ENCODE measurements around the gene SMURF1. TPM values are rescaled to one million over a fixed set of nuclear protein-coding genes. Genes with fewer than 3 reads are reported as not detected.

Gene SMURF1
- total RNA-seq, 1 donor from 2014 or later: 10.0 TPM

- intact Hi-C loops (cut with micrococcal nuclease): no loop called here
- no peak for DNase-seq
Observed at GRCh38 chr7:99111591-99111990, 32.3 kb downstream of the SMURF1 start.

GRCh38 chr7:99109108-99110051 lies 34.5 kb downstream of the SMURF1 start:
- H3K4me3 ChIP-seq: peak overlapping the region; percentile 3
- no peak for TF ChIP-seq CTCF (IDR thresholded peaks at IDR 0.05; ENCODE audit: borderline replicate concordance)
- intact Hi-C loops (cut with micrococcal nuclease): no loop called here

More at GRCh38 chr7:99111591-99111990, 32.3 kb downstream of the SMURF1 start:
- Histone ChIP-seq H3K4me3 (no peak overlapping the region), H3K4me1 (peaks cover 39% of the 10 kb centered on the region), H3K36me3 (no peaks in the 10 kb centered on the region), H3K9me3 (replicated peaks) (peaks cover under 1% of the 10 kb centered on the region), H3K27me3 (ENCODE audit: low read depth) (no peaks in the 10 kb centered on the region), H3K27ac (replicated peaks) (no peak overlapping the region)
- no peak for TF ChIP-seq CTCF (IDR thresholded peaks at IDR 0.05; ENCODE audit: borderline replicate concordance)

GRCh38 chr7:99108613-99109012 lies 35.3 kb downstream of the SMURF1 start:
- DNase-seq: no peak
- TF ChIP-seq CTCF (IDR thresholded peaks at IDR 0.05; ENCODE audit: borderline replicate concordance): no peak
- intact Hi-C loops (cut with micrococcal nuclease): no loop called here
- H3K4me1 ChIP-seq: peaks cover 57% of the 10 kb centered on the region
- no peak overlapping the region for H3K4me3 ChIP-seq
- H3K36me3 ChIP-seq: no peaks in the 10 kb centered on the region
- no peaks in the 10 kb centered on the region for H3K27me3 ChIP-seq (ENCODE audit: low read depth)
- H3K27ac ChIP-seq (replicated peaks): peak overlapping the region; percentile 56
- H3K9me3 ChIP-seq (replicated peaks): no peaks in the 10 kb centered on the region

More at GRCh38 chr7:99109108-99110051, 34.5 kb downstream of the SMURF1 start:
- DNase-seq: peak; percentile 51
- H3K4me1 ChIP-seq: peaks cover 49% of the 10 kb centered on the region
- peak overlapping the region; percentile 56 for H3K27ac ChIP-seq (replicated peaks)
- no peaks in the 10 kb centered on the region for H3K27me3 ChIP-seq (ENCODE audit: low read depth)
- no peaks in the 10 kb centered on the region for H3K9me3 ChIP-seq (replicated peaks)
- no peaks in the 10 kb centered on the region for H3K36me3 ChIP-seq

- Histone ChIP-seq H3K36me3 (no peaks in the 10 kb centered on the region), H3K27me3 (ENCODE audit: low read depth) (no peaks in the 10 kb centered on the region), H3K4me1 (peaks cover 53% of the 10 kb centered on the region), H3K9me3 (replicated peaks) (no peaks in the 10 kb centered on the region), H3K4me3 (no peak overlapping the region), H3K27ac (replicated peaks) (no peak overlapping the region)
- TF ChIP-seq CTCF (IDR thresholded peaks at IDR 0.05; ENCODE audit: borderline replicate concordance): no peak
- no peak for DNase-seq
- intact Hi-C loops (cut with micrococcal nuclease): no loop called here
Observed at GRCh38 chr7:99106821-99107241, 37.1 kb downstream of the SMURF1 start.

- H3K36me3 ChIP-seq: no peaks in the 10 kb centered on the region
- H3K27ac ChIP-seq (replicated peaks): no peak overlapping the region
- no peak for TF ChIP-seq CTCF (IDR thresholded peaks at IDR 0.05; ENCODE audit: borderline replicate concordance)
- peaks cover 49% of the 10 kb centered on the region for H3K4me1 ChIP-seq
- no peak for DNase-seq
- H3K9me3 ChIP-seq (replicated peaks): no peaks in the 10 kb centered on the region
- H3K27me3 ChIP-seq (ENCODE audit: low read depth): no peaks in the 10 kb centered on the region
- intact Hi-C loops (cut with micrococcal nuclease): no loop called here
- no peak overlapping the region for H3K4me3 ChIP-seq
Observed at GRCh38 chr7:99106411-99106810, 37.5 kb downstream of the SMURF1 start.

Measured in left ventricle myocardium inferior (tissue), 1 donor.